Activated T-cell treated with anti-CD3 and anti-CD28 coated beads, Interleukin-2, amount 50 U/mL, for 48 hours (primary cell): ENCODE results near the gene EPN1.

Experiments used
- DNase-seq, 2 experiments: peaks; one replicate each; pipeline ENCODE4 v3.0.0-alpha.2; 2020

The EPN1 gene

DNA sequence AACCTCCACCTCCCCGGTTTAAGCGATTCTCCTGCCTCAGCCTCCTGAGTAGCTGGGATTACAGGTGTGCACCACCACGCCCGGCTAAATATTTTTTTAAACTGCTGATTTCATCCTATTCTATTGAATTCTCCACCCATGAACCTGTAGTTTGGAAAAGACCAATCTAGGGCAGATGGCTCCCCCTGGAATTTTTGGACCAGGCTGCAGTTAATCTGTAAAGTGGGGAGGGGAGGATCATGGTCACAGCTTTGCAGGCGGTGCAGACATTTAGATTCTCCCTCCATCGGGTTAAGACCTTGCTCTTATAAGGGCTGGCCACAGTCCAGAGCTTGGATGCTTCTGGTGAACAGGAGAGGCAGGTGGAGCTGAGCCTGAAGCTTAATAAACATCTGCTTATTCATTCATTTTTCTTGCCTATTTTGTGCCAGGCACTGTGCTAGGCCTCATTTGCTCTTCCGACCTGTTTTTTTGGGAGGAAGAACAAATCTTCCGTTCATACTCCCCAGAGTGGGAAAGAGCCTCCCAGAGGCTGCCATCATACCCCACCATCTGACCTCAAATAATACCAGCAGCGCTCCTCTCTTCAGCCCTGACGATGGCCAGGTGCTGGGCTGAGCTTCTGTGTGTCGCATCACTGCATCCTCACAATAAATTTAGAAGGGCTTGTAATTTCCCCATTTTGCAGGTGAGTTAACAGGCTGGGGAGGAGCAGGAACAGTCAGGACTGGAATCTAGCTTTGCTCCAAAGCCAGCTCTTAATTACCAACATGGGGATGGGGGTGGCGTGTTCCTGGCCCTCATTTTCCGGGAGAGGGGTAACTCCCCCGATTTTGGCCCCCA lies 27.9 kb upstream of the EPN1 start:
- DNase-seq = no peak

DNA sequence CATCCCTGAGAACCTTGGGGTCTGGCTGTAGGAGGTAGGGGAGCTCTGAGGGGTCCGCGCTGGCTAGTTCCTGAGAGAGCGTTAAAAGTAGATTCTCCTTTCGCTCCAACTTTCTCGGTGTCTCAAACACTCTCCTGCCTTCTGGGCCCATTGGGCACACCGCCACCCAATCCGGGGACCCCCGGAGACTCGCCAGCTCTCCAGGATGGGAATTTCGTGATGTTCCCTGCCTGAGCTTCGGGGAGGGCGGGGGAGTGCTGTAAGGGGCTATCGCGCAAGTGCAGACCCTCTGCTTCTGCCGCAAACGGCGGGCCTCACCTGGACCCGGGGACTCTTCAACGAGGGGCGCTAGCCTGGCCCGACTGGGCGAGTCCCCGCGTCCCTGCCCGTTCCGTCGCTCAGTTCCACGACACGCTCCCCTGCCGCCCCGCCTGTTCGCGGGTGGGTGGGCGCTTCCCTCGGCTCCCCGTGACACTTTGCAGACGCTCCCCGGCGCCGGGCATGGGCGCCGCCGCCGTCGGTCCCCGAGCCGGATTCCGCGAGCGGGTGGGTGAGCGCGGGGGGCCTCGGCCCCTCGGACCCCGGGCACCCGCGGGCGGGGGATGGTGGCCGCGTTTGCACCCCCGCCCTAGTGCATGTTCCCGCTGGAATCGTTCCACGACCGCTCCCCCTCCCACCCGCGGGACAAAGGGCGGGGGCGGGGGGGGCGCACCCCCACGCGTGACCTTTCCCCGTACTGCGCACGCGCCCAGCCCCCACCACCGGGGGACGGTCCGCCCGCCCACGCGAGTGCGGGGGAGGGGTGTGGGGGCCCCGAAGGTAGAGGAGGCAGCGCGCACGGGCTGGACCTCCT lies 27.1 kb upstream of the EPN1 start, which contains the start of gene CCDC106:
TSS of gene CCDC106 (plus strand) at position 481 of the 853 bp plus-strand sequence. CDS start 835 bp downstream, outside the sequence.
- DNase-seq = peak; percentile 61 to 72

DNA sequence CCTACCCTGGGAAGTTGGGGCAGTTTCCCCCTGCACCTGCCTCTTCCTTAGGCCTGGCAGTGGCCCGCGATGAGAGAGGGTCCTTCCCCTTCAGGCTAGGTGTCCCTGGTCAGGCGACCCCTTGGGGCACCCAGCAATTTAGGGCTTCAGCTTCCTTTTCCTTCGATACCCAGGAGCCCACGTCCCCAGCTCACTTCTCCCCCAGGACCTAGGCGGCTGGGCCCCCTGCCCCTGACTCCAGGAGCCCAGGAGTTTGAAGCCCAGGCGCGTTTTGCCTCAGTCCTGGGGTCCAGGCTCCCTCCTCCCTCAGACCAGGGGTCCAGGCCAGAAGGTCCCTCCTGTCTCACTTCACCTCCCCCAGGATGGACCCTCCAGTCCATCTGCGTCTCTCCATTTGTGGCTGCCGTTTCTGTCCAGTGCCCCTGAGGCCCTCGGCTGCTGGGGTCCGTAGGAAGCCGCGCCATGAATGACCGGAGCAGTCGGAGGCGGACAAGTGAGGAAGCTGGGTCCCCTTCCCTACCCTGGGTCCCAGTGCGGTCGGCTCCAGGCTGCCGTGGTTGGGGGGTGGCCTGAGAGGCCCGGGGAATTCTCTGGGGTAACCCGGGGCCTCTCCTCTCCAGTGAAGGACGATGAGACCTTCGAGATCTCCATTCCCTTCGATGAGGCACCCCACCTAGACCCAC lies 26.3 kb upstream of the EPN1 start:
- no peak for DNase-seq

DNA sequence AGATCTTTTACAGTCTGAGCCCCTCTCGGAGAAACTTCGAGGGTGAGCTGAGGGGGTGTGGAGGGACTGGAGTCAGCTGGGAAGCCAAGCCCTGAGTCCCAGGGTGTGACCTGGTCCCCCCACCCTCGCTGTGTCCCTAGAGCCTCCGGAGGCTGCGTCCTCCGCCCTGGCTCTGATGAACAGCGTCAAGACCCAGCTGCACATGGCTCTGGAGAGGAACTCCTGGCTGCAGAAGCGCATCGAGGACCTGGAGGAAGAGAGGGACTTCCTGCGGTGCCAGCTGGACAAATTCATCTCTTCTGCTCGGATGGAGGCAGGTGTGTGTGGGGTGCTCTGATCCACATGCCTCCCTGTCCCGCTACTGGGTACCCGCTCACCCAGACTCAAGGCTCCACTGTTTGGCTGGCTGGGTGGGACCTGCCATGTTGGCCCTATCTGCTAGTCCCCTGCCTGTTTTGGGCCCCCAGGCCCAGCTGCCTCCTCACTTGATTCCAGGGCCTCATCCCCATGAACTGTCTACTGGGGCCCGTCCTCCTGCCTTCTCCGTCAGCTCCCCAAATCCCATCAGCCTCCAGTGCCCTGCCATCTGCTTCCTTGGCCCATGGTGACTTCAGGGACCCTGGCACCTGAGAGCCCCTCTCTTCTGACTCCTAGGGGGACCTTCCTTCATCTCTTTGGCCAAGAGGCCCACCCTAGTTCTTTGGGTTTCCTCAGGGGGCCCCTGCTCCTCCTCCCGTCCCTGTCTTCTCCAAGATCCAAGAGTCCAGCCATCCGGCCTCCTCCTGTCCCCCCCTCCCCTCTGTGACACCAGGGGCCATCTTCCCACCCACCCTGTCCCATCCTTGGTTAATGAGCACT lies 25.5 kb upstream of the EPN1 start:
- DNase-seq = no peak

DNA sequence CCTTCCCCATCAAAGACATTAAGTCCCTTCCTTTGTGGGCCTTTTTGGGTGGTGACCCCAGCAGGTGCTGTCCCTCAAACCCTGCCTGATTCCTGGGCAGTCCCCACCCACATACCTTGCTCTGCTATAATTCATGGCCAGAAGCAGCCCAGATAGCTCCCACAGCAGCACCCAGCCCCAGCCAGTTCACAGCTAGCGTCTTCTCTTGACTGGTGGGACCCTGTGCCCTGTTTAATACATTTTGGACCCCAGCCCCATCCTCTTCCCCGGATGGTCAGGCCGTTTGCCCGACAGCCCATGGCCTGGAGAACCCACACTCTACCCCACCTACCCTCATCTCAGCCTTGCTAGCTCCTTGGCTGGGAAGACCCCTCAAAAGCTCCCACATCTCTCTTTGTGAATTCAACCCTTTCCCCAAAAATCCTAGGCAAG lies 24.9 kb upstream of the EPN1 start:
- DNase-seq = no peak

DNA sequence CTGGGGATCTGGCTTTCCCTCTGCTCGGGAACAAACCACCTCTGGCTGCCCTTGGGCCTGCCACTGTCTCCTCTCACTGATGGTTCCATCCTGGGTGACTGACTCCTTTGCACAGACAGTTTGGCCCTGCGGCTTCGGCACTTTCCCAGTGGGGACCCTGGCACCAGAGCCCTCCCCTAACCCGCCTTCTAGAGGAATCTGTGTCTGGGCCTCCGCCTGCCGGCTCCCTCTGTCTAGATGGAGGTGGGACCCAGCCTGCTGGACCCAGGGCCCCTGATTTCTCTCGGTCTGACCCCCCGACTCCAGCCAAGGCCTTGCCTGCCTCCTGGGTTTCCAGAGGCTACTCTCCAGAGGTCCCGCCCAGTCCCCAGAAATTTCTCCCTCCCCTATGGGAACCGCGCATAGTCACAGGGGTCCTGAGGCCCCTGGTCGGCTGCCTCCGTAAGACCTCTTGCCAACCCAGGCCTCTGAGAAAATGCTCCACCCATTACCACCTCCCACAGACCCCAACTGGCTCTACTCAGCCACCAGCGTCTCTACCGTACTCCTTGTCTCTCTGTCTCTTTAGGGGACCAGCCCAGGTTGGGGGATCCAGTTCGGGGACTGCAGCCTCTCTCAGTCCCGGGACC lies 24.3 kb upstream of the EPN1 start:
- no peak for DNase-seq

DNA sequence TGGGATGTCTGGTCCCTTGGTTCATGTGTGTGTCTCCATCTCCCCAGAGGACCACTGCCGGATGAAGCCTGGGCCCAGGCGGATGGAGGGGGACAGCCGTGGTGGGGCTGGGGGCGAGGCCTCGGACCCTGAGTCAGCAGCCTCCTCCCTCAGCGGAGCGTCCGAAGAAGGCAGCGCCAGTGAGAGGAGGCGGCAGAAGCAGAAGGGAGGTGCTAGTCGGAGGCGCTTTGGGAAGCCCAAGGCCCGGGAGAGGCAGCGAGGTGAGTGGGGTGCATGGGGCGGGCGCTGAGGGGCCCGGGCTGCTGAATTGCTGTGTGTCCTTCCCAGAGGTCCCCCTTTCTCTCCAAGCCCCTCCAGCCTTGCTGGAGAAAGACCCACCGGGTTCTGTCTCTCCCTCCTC lies 23.8 kb upstream of the EPN1 start:
- no peak for DNase-seq

DNA sequence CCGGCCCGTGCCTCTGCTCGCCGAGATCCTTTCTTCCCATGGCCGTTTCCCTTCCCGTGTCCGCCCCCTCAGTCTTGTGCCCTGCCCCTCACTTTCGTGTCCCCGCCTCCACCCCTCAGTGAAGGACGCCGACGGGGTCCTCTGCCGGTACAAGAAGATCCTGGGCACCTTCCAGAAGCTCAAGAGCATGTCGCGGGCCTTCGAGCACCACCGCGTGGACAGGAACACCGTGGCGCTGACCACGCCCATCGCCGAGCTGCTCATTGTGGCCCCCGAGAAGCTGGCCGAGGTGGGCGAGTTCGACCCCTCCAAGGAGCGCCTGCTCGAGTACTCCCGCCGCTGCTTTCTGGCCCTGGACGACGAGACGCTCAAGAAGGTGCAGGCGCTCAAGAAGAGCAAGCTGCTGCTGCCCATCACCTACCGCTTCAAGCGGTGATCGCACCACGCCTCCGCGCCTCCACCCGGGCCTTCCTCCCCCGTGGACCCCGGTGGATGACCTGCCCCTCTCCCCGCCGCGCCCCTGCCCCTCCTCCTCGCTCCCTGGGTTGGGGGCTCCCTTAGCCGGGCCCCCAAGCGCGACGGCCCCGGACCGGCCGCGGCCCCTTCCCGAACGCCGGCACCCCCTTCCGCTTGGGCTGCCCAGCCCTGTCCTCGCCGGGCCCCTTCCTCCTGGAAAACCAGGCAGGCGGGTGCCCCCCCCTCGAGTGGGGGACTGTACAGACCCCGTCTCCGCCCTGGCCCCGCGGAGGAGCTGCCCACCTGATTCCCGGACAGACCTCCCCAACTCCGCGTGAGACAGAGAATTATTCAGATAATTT lies 22.5 kb upstream of the EPN1 start:
- DNase-seq = no peak

DNA sequence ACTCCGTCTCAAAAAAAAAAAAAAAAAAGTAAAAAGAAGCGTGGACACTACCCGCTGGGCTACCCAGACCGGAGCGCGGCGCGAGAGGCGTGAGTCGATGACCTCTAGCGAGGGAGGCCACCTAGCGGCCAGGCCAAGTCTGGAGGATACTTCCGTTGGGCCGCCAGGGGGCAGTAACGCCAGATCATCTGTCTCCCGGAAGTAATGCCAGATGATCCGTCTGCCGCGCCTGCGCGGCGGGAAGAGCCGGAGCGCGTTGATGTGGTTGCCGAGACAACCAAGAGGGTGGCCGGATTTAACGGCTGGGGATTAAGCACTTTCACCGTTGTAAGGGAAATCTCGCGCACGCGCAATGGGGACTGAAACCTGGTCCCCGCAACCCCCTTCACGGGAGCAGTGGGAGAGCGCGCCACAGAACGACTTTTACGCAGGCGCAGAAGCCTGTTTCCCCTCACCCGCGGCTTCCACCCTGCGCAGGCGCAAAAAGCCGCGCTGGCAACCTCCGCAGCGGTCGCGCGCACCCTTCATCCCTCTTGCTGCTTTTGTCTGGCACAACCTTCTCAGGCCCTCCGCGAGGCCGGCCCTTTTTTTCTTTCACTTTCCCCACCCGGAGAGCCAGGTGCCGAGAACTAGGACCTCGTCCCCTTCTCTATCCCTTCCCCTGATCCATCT lies 21.2 kb upstream of the EPN1 start:
- peak; percentile 98 for DNase-seq

DNA sequence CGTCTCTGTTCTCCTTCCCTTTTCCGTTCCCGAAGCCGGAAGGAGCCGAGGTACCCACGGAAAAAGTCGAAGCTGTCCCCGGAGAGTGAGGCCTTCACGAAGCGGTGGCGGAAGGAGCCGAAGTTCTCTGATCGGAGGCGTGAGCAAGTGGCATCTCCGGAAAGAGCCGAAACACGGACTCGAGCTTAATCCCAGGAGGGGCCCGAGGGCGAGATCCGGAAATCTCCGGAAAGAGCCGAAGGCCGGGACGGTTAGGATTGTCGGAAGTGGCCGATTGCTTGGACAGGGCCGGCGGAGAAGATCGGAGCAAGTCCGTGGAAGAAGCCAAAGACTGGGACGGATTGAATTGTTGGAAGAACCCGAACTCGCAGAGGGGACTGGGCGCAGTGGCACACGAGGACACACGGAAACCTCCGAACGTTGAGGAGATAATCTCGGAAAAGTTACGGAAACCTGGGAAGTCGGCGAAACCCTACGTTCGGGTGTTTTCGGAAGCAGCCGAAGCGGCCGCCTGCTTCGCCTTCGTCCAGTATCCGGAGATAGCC lies 20.6 kb upstream of the EPN1 start:
- DNase-seq = peak; percentile 99

DNA sequence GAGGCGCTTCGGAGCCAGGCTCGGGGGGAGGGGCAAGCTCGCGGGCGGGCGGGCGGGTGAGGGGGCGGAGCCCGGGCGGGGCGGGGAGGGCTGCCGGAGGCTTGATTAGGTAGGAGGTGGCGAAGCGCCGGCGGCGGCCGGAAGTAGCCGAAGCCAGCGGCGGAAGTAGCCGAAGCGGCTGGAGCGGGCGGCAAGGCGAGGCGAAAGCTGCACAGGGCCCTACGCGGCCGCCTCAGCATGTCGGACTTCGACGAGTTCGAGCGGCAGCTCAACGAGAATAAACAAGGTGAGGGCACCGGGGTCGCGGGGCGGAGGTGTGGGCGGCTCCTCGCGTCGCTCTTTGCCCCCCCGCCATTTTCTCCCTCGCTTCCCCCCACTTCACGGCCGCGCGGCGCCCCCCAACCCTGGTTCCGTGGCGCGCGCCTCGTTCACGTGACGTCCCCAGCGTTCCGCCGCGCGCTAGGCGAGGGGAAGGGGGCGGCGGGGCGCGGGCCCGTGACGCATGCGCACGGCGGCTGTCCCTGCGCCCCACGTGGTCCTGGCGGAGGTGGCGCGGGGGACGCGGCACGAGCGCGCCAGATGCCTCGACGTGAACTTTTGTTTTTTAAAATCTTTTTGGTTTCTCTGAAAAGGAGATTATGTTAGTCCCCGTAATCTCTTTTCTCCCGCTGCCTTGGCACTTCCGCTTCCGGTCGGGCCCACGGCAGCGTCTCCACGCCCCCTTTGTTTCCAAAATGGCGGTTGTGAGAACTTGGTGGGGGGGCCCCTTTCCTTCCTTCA lies 20.0 kb upstream of the EPN1 start, which contains the start of gene U2AF2:
TSS of gene U2AF2 (plus strand) at position 168 of the 780 bp plus-strand sequence. CDS start at position 238, 70 bp downstream.
- DNase-seq = peak; percentile 97

DNA sequence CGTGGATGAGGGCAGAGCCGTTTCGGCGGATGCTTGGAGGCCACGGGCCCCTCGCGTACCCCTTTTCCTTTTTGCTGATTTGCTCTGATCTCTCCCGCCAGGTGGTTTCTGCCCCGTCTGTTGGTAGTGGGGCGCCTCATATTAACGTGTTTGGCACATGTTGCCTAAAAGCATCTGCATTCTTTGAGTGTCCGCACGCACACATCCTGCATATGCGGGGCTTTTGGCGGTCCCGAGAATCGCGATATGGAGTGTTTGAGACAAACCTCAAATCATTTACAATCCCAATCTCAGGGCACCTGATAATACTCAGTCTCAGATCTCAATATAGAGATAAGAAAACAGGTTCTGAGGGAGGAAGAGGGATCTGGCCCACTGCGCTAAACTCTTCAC lies 19.4 kb upstream of the EPN1 start:
- DNase-seq = no peak

DNA sequence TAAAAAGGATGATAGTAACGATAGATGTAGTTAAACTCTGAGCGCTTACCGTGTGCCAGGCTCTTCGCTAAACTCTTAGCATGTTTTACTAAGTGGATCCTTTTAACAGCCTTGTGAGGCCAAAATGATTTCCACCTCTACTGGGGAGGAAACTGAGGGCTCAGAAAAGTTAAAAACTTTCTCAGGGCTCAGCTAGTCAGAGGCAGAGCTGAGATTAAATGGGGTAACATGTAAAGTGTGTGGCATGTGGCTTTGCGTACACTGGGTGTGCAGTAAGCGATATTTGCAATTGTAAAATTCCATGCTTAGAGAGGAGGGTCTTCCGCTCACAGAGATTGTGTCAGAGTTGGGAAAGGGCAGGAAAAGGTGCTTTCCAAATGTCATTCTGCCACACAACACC lies 18.5 kb upstream of the EPN1 start:
- DNase-seq = no peak

DNA sequence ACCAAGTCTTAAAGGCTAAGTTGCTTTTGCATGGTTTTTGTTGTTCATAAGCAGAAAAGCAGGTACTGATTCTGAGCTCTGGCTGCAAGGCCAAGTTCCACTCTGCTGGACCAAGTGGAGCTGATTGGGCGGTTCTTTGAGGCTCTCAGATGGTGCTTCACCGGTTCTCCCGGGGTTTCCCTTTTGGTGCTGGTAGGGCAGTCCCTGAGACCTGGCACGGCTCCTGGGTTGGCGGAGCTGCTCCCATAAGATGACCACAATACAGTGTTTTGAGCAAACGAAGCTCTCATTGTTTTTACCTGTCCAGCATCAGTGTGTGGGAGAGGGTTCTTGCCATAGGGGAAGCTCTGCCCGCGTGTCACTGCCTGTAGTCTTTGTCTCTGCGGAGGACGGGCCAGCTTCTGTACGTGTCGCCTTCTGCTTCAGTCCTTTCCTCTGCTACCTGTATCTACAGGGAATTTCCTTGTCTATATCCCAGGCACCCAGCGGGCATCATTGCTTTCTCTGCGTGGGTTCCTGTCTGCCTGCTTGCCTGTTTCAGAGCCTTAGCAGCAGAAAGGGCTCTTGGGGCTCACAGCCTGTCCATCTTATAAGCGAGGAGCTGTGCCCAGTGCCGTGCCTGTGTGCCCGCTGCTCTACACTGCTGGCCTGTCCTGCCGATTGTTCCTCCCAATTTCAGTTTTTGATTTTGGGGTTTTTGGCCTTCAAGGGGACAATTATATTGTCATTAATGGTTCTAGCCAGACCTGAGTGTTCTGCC lies 17.9 kb upstream of the EPN1 start:
- peak in 1 of 2 experiments; percentile 37 for DNase-seq

DNA sequence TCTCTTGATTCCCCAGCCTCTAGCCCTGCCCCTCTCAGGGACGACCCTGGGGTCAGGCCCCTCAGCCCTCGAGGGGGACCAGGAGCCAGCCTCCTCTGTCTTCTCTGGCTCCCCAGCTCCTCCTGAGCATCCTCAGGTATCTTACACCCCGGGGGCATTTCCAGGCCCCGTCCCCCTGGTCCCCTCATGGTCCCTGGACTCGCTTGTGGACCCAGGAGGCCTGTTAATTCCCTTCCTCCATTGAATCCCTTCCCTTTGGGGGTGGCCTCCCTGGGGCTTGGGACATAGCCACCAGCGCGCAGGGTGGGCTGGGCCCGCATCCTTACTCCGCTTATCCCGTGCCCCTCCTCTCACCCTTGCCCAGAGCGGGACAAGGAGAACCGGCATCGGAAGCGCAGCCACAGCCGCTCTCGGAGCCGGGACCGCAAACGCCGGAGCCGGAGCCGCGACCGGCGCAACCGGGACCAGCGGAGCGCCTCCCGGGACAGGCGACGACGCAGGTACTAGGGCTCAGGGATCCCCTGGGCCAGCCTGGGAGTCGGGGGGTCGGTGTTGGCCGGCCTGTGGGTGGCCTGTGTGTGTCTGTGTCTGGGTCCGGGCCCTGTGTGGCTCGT lies 16.1 kb upstream of the EPN1 start:
- DNase-seq = no peak

DNA sequence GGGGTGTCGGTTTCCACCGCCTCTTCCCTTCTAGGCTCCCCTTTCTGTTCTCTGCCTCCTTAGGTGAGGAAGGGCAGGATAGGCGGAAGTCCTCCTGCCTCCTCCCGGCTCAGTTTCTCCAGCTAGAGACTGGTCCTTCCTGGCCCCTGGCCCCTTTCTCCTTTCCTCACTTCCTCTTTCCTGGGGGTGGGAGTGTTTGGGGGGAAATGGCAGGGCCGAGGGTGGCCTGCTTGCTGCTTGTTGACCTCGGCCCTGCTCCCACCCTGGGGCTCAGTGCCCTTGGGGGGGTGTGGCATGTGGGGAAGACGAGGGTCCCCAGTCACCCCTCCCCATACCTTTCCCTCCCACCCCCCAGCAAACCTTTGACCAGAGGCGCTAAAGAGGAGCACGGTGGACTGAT lies 15.2 kb upstream of the EPN1 start:
- DNase-seq = no peak

DNA sequence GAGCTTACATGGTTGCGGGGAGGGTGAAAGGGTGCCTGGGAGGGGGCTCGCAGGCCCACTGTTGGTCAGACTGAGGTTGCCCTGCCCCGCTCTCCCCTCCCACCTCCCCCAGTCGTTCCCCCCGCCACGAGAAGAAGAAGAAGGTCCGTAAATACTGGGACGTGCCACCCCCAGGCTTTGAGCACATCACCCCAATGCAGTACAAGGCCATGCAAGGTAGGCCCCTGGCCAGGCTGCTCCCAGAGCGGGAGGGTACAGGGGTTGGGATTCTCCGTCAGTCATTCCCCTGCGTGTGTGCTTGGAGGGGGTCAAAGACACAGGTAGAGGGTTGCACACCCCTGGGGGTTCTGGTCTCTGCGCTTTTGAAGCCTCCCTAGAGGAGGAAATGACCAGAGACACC lies 14.6 kb upstream of the EPN1 start:
- DNase-seq = no peak

DNA sequence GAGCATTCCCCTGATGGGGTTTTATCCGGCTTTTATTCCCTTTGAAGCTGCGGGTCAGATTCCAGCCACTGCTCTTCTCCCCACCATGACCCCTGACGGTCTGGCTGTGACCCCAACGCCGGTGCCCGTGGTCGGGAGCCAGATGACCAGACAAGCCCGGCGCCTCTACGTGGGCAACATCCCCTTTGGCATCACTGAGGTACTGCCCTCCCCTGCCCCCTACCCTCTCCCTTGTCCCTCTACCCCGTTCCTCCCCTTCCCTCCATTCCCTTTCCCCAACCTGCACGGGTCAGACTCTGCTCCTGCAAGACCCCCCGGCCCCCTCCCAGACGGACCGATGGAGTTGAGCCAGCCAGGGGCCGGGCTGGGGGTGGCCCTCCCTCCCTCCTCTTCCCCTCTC lies 14.0 kb upstream of the EPN1 start:
- no peak for DNase-seq
